Colonic mucosa (tissue), 4 donors: ENCODE data around the gene TMEM248. TPM values are rescaled to one million over a fixed set of nuclear protein-coding genes. Genes with fewer than 3 reads are reported as not detected.

Experiments
- DNase-seq: peaks from one replicate; pipeline ENCODE4 v3.0.0-alpha.2; 2020
- H3K27ac ChIP-seq: fragments of 200-600 bp; one replicate; pipeline ENCODE4 v1.8.0; 2021
- H3K27me3 ChIP-seq: fragments of 200-600 bp; one replicate; pipeline ENCODE4 v1.8.0; 2021
- H3K36me3 ChIP-seq: fragments of 200-600 bp; one replicate; pipeline ENCODE4 v1.8.0; 2021
- H3K4me1 ChIP-seq: fragments of 200-600 bp; one replicate; pipeline ENCODE4 v1.8.0; 2021; ENCODE audit warnings: mild to moderate bottlenecking
- H3K4me3 ChIP-seq: fragments of 200-600 bp; one replicate; pipeline ENCODE4 v1.8.0; 2021
- H3K9ac ChIP-seq, 2 donors: one replicate each; pipeline ENCODE4 v1.7.0; 2013; ENCODE audit warnings: control low read depth in 2 of 2, low read depth in 2 of 2, low read length in 2 of 2
- H3K9me3 ChIP-seq: fragments of 200-600 bp; one replicate; pipeline ENCODE4 v1.8.0; 2021
- intact Hi-C: fragments of 100-400 bp; cut with DNase I; formaldehyde crosslinking; loops from one replicate; pipeline ENCODE4 v1.14.1; 2022
- total RNA-seq, 2 donors: library from RNA; stranded (reverse); fragmentation: NEBNext Ultra II Directional in 1 of 2; extraction: Animal tissue kit (Norgen Biotek cat#: 25700) in 1 of 2; gene quantifications; one replicate each; pipeline ENCODE4 v1.2.1, GENCODE V29; 2021
- TF ChIP-seq, protein P1 (sequence below): fragments of 200-600 bp; IDR thresholded peaks from one replicate; pipeline ENCODE4 v1.8.0; 2022; ENCODE audit warnings: antibody characterized with exemption, mild to moderate bottlenecking
- donor health status: healthy.
- donor health status: DM: no; HTN: no; CAD: no.
- donor health status: DM: no; HTN: no; CAD: no.

Gene TMEM248
- total RNA-seq, 2 donors from 2014 or later: 108 to 122 TPM

DNA sequence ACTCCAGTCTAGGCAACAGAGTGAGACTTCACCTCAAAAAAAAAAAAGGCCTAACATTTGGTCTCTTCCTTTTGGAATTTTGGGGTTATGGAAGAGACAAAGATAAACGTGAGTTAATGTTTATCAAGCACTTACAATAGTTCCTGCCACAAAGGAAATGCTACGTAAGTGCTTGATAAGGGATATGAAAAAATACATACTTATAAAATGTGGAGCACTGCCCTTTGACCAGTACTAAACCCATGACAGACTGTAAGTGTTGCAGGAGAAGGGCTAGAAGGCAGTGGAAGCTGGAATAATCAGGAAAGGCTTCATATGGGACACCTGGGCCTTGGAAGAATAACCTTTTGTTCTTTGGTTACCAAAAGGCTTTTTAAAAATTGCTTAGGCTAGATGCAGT is 25.5 kb downstream of the TMEM248 start:
- Histone ChIP-seq H3K9ac (peak overlapping the region in 1 of 2 donors; percentile 48), H3K27ac (peak overlapping the region; percentile 91), H3K4me3 (no peak overlapping the region), H3K9me3 (no peaks in the 10 kb centered on the region), H3K4me1 (no peaks in the 10 kb centered on the region), H3K27me3 (no peaks in the 10 kb centered on the region), H3K36me3 (peaks cover 22% of the 10 kb centered on the region)
- peak; percentile 65 for DNase-seq
- intact Hi-C loops: loop anchor here (10.0 kb wide), 1 partner anchor 48 kb away; the partner anchor contains the start of genes SBDS and TYW1
- TF ChIP-seq, protein P1, sequence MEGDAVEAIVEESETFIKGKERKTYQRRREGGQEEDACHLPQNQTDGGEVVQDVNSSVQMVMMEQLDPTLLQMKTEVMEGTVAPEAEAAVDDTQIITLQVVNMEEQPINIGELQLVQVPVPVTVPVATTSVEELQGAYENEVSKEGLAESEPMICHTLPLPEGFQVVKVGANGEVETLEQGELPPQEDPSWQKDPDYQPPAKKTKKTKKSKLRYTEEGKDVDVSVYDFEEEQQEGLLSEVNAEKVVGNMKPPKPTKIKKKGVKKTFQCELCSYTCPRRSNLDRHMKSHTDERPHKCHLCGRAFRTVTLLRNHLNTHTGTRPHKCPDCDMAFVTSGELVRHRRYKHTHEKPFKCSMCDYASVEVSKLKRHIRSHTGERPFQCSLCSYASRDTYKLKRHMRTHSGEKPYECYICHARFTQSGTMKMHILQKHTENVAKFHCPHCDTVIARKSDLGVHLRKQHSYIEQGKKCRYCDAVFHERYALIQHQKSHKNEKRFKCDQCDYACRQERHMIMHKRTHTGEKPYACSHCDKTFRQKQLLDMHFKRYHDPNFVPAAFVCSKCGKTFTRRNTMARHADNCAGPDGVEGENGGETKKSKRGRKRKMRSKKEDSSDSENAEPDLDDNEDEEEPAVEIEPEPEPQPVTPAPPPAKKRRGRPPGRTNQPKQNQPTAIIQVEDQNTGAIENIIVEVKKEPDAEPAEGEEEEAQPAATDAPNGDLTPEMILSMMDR: no peak

GRCh38 chr7:66948480-66949109 is 27.6 kb downstream of the TMEM248 start:
- Histone ChIP-seq H3K36me3 (peaks cover 14% of the 10 kb centered on the region), H3K27ac (no peak overlapping the region), H3K4me1 (peaks cover 3% of the 10 kb centered on the region), H3K4me3 (no peak overlapping the region), H3K9me3 (no peaks in the 10 kb centered on the region), H3K9ac (no peak overlapping the region), H3K27me3 (no peaks in the 10 kb centered on the region)
- no peak for DNase-seq
- TF ChIP-seq, protein P1: no peak
- intact Hi-C loops: loop anchor here (10.0 kb wide), 1 partner anchor 46 kb away; the partner anchor contains the start of genes SBDS and TYW1

- Histone ChIP-seq H3K27me3 (no peaks in the 10 kb centered on the region), H3K9me3 (no peaks in the 10 kb centered on the region), H3K9ac (no peak overlapping the region), H3K36me3 (peaks cover 17% of the 10 kb centered on the region), H3K4me1 (peaks cover 3% of the 10 kb centered on the region), H3K27ac (no peak overlapping the region), H3K4me3 (no peak overlapping the region)
- no peak for DNase-seq
- intact Hi-C loops: no loop called here
- TF ChIP-seq, protein P1: no peak
Observed at GRCh38 chr7:66950311-66950710, 29.3 kb downstream of the TMEM248 start.

GRCh38 chr7:66950763-66951162 is 29.7 kb downstream of the TMEM248 start:
- peaks cover 21% of the 10 kb centered on the region for H3K36me3 ChIP-seq
- intact Hi-C loops: no loop called here
- no peaks in the 10 kb centered on the region for H3K9me3 ChIP-seq
- H3K27me3 ChIP-seq: no peaks in the 10 kb centered on the region
- H3K4me1 ChIP-seq: peaks cover 3% of the 10 kb centered on the region
- H3K4me3 ChIP-seq: no peak overlapping the region
- H3K9ac ChIP-seq: no peak overlapping the region
- TF ChIP-seq, protein P1: no peak
- no peak overlapping the region for H3K27ac ChIP-seq
- no peak for DNase-seq

DNA sequence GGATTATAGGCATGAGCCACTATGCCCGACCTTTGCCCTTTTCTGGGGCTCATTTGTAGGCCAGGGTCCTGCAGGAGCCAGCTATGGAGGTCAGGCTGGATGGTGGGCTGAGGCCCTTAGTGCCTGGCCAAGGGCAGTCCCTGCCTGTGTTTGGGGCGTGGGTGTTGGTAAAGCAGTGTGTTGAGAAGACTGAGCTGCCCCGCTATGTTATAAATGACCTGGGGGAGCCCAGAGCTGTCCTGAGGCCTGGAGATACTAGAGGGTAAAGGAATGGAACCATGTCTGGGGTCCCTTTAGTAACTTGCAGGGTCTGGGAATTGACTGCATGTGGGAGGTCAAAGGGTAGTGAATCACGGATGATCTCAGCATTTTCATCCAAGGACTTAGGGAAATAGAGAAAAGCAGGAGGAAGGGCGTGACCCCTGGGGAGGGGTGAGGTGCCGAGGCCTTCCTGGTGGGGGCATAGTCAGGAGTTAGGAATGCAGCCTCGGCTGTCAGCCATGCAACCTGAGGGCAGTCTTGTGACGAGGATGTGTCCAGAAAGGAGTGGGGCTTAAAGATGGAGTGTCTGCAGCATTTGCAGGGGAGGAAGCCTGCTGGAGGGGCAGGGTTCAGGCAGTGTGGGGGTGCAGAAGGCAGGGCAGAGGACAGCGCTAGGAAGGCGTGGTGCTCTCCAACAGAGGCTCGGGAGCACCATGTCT is 31.5 kb downstream of the TMEM248 start:
- TF ChIP-seq, protein P1: no peak
- no peaks in the 10 kb centered on the region for H3K9me3 ChIP-seq
- H3K9ac ChIP-seq: no peak overlapping the region
- peaks cover 26% of the 10 kb centered on the region for H3K36me3 ChIP-seq
- intact Hi-C loops: no loop called here
- H3K27ac ChIP-seq: no peak overlapping the region
- H3K27me3 ChIP-seq: no peaks in the 10 kb centered on the region
- no peak overlapping the region for H3K4me3 ChIP-seq
- DNase-seq: peak; percentile 41
- H3K4me1 ChIP-seq: peaks cover 3% of the 10 kb centered on the region
